Measurements from ENCODE around the gene BANF2.

- no peak for TF ChIP-seq MAX (IDR thresholded peaks at IDR 0.05; ENCODE audit: low read depth, low read length)
- TF ChIP-seq, protein P1, sequence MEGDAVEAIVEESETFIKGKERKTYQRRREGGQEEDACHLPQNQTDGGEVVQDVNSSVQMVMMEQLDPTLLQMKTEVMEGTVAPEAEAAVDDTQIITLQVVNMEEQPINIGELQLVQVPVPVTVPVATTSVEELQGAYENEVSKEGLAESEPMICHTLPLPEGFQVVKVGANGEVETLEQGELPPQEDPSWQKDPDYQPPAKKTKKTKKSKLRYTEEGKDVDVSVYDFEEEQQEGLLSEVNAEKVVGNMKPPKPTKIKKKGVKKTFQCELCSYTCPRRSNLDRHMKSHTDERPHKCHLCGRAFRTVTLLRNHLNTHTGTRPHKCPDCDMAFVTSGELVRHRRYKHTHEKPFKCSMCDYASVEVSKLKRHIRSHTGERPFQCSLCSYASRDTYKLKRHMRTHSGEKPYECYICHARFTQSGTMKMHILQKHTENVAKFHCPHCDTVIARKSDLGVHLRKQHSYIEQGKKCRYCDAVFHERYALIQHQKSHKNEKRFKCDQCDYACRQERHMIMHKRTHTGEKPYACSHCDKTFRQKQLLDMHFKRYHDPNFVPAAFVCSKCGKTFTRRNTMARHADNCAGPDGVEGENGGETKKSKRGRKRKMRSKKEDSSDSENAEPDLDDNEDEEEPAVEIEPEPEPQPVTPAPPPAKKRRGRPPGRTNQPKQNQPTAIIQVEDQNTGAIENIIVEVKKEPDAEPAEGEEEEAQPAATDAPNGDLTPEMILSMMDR (IDR thresholded peaks at IDR 0.05; ENCODE audit: low read depth, low read length) = no peak
- no peak for TF ChIP-seq POLR2A (IDR thresholded peaks at IDR 0.05; ENCODE audit: extremely low read depth, insufficient read length)
Measured at GRCh38 chr20:17721802-17722486, 22.2 kb downstream of the BANF2 start.
